ENCODE results near the gene HOXA2. TPM values are rescaled to one million over a fixed set of nuclear protein-coding genes. Genes with fewer than 3 reads are reported as not detected.

HOXA2 gene
- total and polyA plus RNA-seq, 4 donors, result 0.44 to 3.4 (median 1.5) TPM

GRCh38 chr7:27071622-27072390, 30.7 kb downstream of the HOXA2 start:
- Histone ChIP-seq H3K4me1 (ENCODE audit: control insufficient read depth in 5 of 5, insufficient read depth in 5 of 5, low read length in 5 of 5) (peaks cover 0 to 4% (median 0%) of the 10 kb centered on the region in 5 donors), H3K27ac (ENCODE audit: low read depth in 1 of 2, low read length in 1 of 2) (no peak overlapping the region), H3K9me3 (ENCODE audit: control insufficient read depth in 4 of 4, insufficient read depth in 3 of 4, low read length in 3 of 4) (peaks cover 0 to 3% (median 0%) of the 10 kb centered on the region in 4 donors), H3K36me3 (ENCODE audit: control insufficient read depth in 4 of 4, insufficient read depth in 4 of 4, low read length in 4 of 4) (no peaks in the 10 kb centered on the region), H3K9ac (ENCODE audit: insufficient read depth in 1 of 2, low read length in 2 of 2) (no peak overlapping the region), H3K27me3 (ENCODE audit: control insufficient read depth in 3 of 3, insufficient read depth in 3 of 3, low read length in 2 of 3) (peaks cover 0 to 18% (median 2%) of the 10 kb centered on the region in 3 donors), H3K4me3 (no peak overlapping the region)
- peak in 1 of 3 donors; percentile 42 for DNase-seq
- ATAC-seq (ENCODE audit: insufficient read depth, low FRiP score), result no peak
- TF ChIP-seq CTCF (IDR thresholded peaks at IDR 0.05; ENCODE audit: control extremely low read depth, extremely low read depth), result no peak
- WGBS, 2 donors, result 78 to 80% methylated on average over 6 of the region's 6 CpGs

- Histone ChIP-seq H3K36me3 (ENCODE audit: control insufficient read depth in 4 of 4, insufficient read depth in 4 of 4, low read length in 4 of 4) (no peaks in the 10 kb centered on the region), H3K9ac (ENCODE audit: insufficient read depth in 1 of 2, low read length in 2 of 2) (no peak overlapping the region), H3K27me3 (ENCODE audit: control insufficient read depth in 3 of 3, insufficient read depth in 3 of 3, low read length in 2 of 3) (peaks cover 0 to 26% (median 2%) of the 10 kb centered on the region in 3 donors), H3K4me1 (ENCODE audit: control insufficient read depth in 5 of 5, insufficient read depth in 5 of 5, low read length in 5 of 5) (peaks cover 0 to 10% (median 0%) of the 10 kb centered on the region in 5 donors), H3K27ac (ENCODE audit: low read depth in 1 of 2, low read length in 1 of 2) (no peak overlapping the region), H3K9me3 (ENCODE audit: control insufficient read depth in 4 of 4, insufficient read depth in 3 of 4, low read length in 3 of 4) (no peaks in the 10 kb centered on the region), H3K4me3 (no peak overlapping the region)
- no peak for TF ChIP-seq CTCF (IDR thresholded peaks at IDR 0.05; ENCODE audit: control extremely low read depth, extremely low read depth)
- ATAC-seq (ENCODE audit: insufficient read depth, low FRiP score) (no peak), DNase-seq (no peak)
- WGBS, 2 donors, result 97% methylated on average over 1 of the region's 1 CpG
Observed at GRCh38 chr7:27068259-27068658, 34.2 kb downstream of the HOXA2 start.

- no peak for ATAC-seq (ENCODE audit: insufficient read depth, low FRiP score)
- WGBS, 2 donors, result 74 to 89% methylated on average over 3 of the region's 3 CpGs
- no peak overlapping the region for H3K9ac ChIP-seq (ENCODE audit: insufficient read depth in 1 of 2, low read length in 2 of 2)
- peaks cover 0 to 19% (median 0%) of the 10 kb centered on the region in 3 donors for H3K27me3 ChIP-seq (ENCODE audit: control insufficient read depth in 3 of 3, insufficient read depth in 3 of 3, low read length in 2 of 3)
- H3K36me3 ChIP-seq (ENCODE audit: control insufficient read depth in 4 of 4, insufficient read depth in 4 of 4, low read length in 4 of 4), result no peaks in the 10 kb centered on the region
- H3K4me3 ChIP-seq, result no peak overlapping the region
- no peak for DNase-seq
- H3K9me3 ChIP-seq (ENCODE audit: control insufficient read depth in 4 of 4, insufficient read depth in 3 of 4, low read length in 3 of 4), result no peaks in the 10 kb centered on the region
- TF ChIP-seq CTCF (IDR thresholded peaks at IDR 0.05; ENCODE audit: control extremely low read depth, extremely low read depth), result no peak
- H3K4me1 ChIP-seq (ENCODE audit: control insufficient read depth in 5 of 5, insufficient read depth in 5 of 5, low read length in 5 of 5), result peaks cover 0 to 7% (median 0%) of the 10 kb centered on the region in 5 donors
- H3K27ac ChIP-seq (ENCODE audit: low read depth in 1 of 2, low read length in 1 of 2), result no peak overlapping the region
Observed at GRCh38 chr7:27066148-27066547, 36.3 kb downstream of the HOXA2 start.

Measured in lung (tissue), 12 donors.